ENCODE data around the gene SLCO4A1. TPM values are rescaled to one million over a fixed set of nuclear protein-coding genes. Genes with fewer than 3 reads are reported as not detected.

Gene SLCO4A1
- total RNA-seq, 1 experiment from 2014 or later = 161 TPM

GRCh38 chr20:62686869-62687830 lies 44.8 kb downstream of the SLCO4A1 start:
- intact Hi-C loops (cut with micrococcal nuclease) = loop anchor here (5.0 kb wide), 1 partner anchor 105 kb away; no protein-coding TSS in a partner anchor
- Histone ChIP-seq H3F3A (ENCODE audit: low read length, unreplicated experiment) (no peaks in the 10 kb centered on the region), H3K9ac (ENCODE audit: low read length) (no peak overlapping the region), H3K27ac (ENCODE audit: low read length) (no peak overlapping the region), H2AFZ (ENCODE audit: low read length) (no peak overlapping the region), H3K27me3 (ENCODE audit: low read length) (no peaks in the 10 kb centered on the region), H3K9me3 (ENCODE audit: low read length) (no peaks in the 10 kb centered on the region), H3K9me2 (replicated peaks; ENCODE audit: low read length) (no peaks in the 10 kb centered on the region), H3K36me3 (ENCODE audit: low read depth, low read length) (no peaks in the 10 kb centered on the region), H3K4me2 (ENCODE audit: low read length) (0 out of 2 replicates have a peak overlapping the region, but pooled peaks have one; percentile 77), H3K4me1 (ENCODE audit: insufficient read depth, low read length) (peaks cover 13% of the 10 kb centered on the region), H3K4me3 (ENCODE audit: low read length) (no peak overlapping the region), H3K79me2 (ENCODE audit: low read length) (no peaks in the 10 kb centered on the region), H4K20me1 (ENCODE audit: low read length) (no peaks in the 10 kb centered on the region)
- ChIA-PET CTCF (interaction anchor here (0.9 to 1.3 kb wide), 2 partner anchors 19 to 105 kb away, joined by 5 to 9 read pairs; no protein-coding TSS in a partner anchor), POLR2A (ENCODE audit: unreplicated experiment) (interaction anchor here (1.1 kb wide), 1 partner anchor 16 kb away, joined by 4 read pairs; no protein-coding TSS in a partner anchor)
- BruUV-seq (replicated peaks) = no TSS peak
- DNase-seq = no peak
- ATAC-seq = peak; percentile 16
- TF ChIP-seq EZH2 (IDR thresholded peaks at IDR 0.05; ENCODE audit: low read length, unreplicated experiment) (no peak), CTCF (conservative IDR thresholded peaks at IDR 0.05; ENCODE audit: low read depth, low read length) (no peak), EZH2phosphoT487 (IDR thresholded peaks at IDR 0.05; ENCODE audit: borderline replicate concordance, low read length) (no peak)

GRCh38 chr20:62688083-62688482 lies 45.8 kb downstream of the SLCO4A1 start:
- no peak overlapping the region for H2AFZ ChIP-seq (ENCODE audit: low read length)
- no peak overlapping the region for H3K4me2 ChIP-seq (ENCODE audit: low read length)
- no peaks in the 10 kb centered on the region for H3K36me3 ChIP-seq (ENCODE audit: low read depth, low read length)
- no peak overlapping the region for H3K27ac ChIP-seq (ENCODE audit: low read length)
- ChIA-PET CTCF (interaction anchor here (1.0 kb wide), 1 partner anchor 103 kb away, joined by 4 read pairs; no protein-coding TSS in a partner anchor), POLR2A (ENCODE audit: unreplicated experiment) (no interaction called here)
- intact Hi-C loops (cut with micrococcal nuclease) = loop anchor here (5.0 kb wide), 1 partner anchor 104 kb away; no protein-coding TSS in a partner anchor
- no peaks in the 10 kb centered on the region for H3K9me2 ChIP-seq (replicated peaks; ENCODE audit: low read length)
- no peak for DNase-seq
- no peaks in the 10 kb centered on the region for H4K20me1 ChIP-seq (ENCODE audit: low read length)
- BruUV-seq (replicated peaks) = no TSS peak
- H3K4me1 ChIP-seq (ENCODE audit: insufficient read depth, low read length) = peaks cover 13% of the 10 kb centered on the region
- no peaks in the 10 kb centered on the region for H3F3A ChIP-seq (ENCODE audit: low read length, unreplicated experiment)
- no peak overlapping the region for H3K9ac ChIP-seq (ENCODE audit: low read length)
- no peak overlapping the region for H3K4me3 ChIP-seq (ENCODE audit: low read length)
- TF ChIP-seq CTCF (conservative IDR thresholded peaks at IDR 0.05; ENCODE audit: low read depth, low read length) (no peak), EZH2phosphoT487 (IDR thresholded peaks at IDR 0.05; ENCODE audit: borderline replicate concordance, low read length) (no peak), EZH2 (IDR thresholded peaks at IDR 0.05; ENCODE audit: low read length, unreplicated experiment) (no peak)
- no peaks in the 10 kb centered on the region for H3K79me2 ChIP-seq (ENCODE audit: low read length)
- H3K27me3 ChIP-seq (ENCODE audit: low read length) = no peaks in the 10 kb centered on the region
- no peaks in the 10 kb centered on the region for H3K9me3 ChIP-seq (ENCODE audit: low read length)
- no peak for ATAC-seq
